Heart right ventricle (tissue), 16 donors: ENCODE results near the gene L2HGDH. TPM values are rescaled to one million over a fixed set of nuclear protein-coding genes. Genes with fewer than 3 reads are reported as not detected.
A peak's percentile ranks its signal among the peaks of the same experiment; 100 is the strongest.

Experiments used
- ATAC-seq, 8 donors: fragments of 200-7000 bp; cut with Tn5 transposase; one replicate each; pipeline ENCODE4 v1.9.1; 2020; ENCODE audit warnings: mild to moderate bottlenecking in 8 of 8, moderate library complexity in 8 of 8, moderate number of reproducible peaks in 1 of 8
- DNase-seq, 2 donors: peaks; one replicate each; pipeline ENCODE4 v3.0.0-alpha.2; 2020
- H3K27ac ChIP-seq, 10 donors: fragments of 200-600 bp; sonication (generic) in 2 of 10; one replicate each; pipeline versions ENCODE4 v1.5.0 to v1.8.0; 2020 to 2022; ENCODE audit warnings: mild to moderate bottlenecking in 3 of 10
- H3K27me3 ChIP-seq, 7 donors: fragments of 200-600 bp; one replicate each; pipeline ENCODE4 v1.8.0; 2021 to 2022; ENCODE audit warnings: mild to moderate bottlenecking in 2 of 7
- H3K36me3 ChIP-seq, 9 donors: fragments of 200-600 bp; sonication (generic) in 1 of 9; one replicate each; pipeline versions ENCODE4 v1.5.0 to v1.8.0; 2020 to 2022; ENCODE audit warnings: mild to moderate bottlenecking in 2 of 9
- H3K4me1 ChIP-seq, 9 donors: fragments of 200-600 bp; sonication (generic) in 1 of 9; one replicate each; pipeline versions ENCODE4 v1.5.0 to v1.8.0; 2020 to 2022; ENCODE audit warnings: mild to moderate bottlenecking in 4 of 9
- H3K4me3 ChIP-seq, 10 donors: fragments of 200-600 bp; sonication (generic) in 2 of 10; one replicate each; pipeline versions ENCODE4 v1.5.0 to v1.8.0; 2020 to 2022; ENCODE audit warnings: mild to moderate bottlenecking in 7 of 10, moderate library complexity in 2 of 10
- H3K9me3 ChIP-seq, 11 donors: fragments of 200-600 bp in 10 of 11; sonication (generic) in 2 of 11; one replicate each; pipeline versions ENCODE4 v1.5.0 to v1.8.0; 2013 to 2022; ENCODE audit warnings: mild to moderate bottlenecking in 2 of 11, control low read depth in 1 of 11, moderate library complexity in 1 of 11
- WGBS, 2 donors: extraction: QIAGEN DNeasy Blood & Tissue Kit; methylation state at CpG; one replicate each; pipeline ENCODE4 v1.1.7; 2013; ENCODE audit warnings: inconsistent platforms in 1 of 2; 5-methylcytosine and 5-hydroxymethylcytosine counted together
- intact Hi-C, 10 donors: fragments of 100-400 bp; cut with DNase I; formaldehyde crosslinking; loops; one replicate each; pipeline versions ENCODE4 v1.11.1 to v1.14.2; 2022
- polyA plus RNA-seq, 2 donors: library from polyadenylated mRNA; stranded (reverse); fragments of 200-250 nt; gene quantifications; one replicate each; pipeline ENCODE4 v1.2.3, GENCODE V29; 2013
- total RNA-seq, 10 donors: library from RNA; stranded (reverse); fragmentation: NEBNext Ultra II Directional in 3 of 10; extraction: Animal tissue kit (Norgen Biotek cat#: 25700) in 3 of 10; gene quantifications; one replicate each; pipeline versions ENCODE4 v1.2.1 to v1.2.4, GENCODE V29; 2021 to 2023
- TF ChIP-seq, protein P1 (sequence below), 9 donors: fragments of 200-600 bp; sonication (generic) in 2 of 9; IDR thresholded peaks; one replicate each; pipeline versions ENCODE4 v1.5.0 to v1.8.0; 2021 to 2022; ENCODE audit warnings: antibody characterized with exemption in 9 of 9, mild to moderate bottlenecking in 5 of 9, moderate library complexity in 1 of 9
- donor health status: Arrhythmogenic right ventricular cardiomyopathy.
- donor health status: ischemic (EF 13 %, LVEDD 7.1; RV severe dilation, severe dysfunction).
- donor health status: healthy with polysubstance abuse.
- donor health status: DM: no; HTN: yes; CAD: no.
- donor health status: DM: no; HTN: no; CAD: no.
- donor health status: ischemic (EF 25% LVEDD 6.9; RV normal size, moderate dysfunction).
- donor health status: ischemic (EF 25% LVEDD 5.7; RV mildly dilated, moderate dysfunction).
- donor health status: healthy.
- donor health status: DM: yes; HTN: yes; CAD: no.
- donor health status: Ischemic cardiomyopathy.
- donor health status: ischemic (EF 35%, LVEDD 5.7; RV mildly dilated, moderate dysfunction).
- donor health status: nonischemic (EF 11% LVEDD 7.7; RV severe dilation, severe dysfunction).
- donor health status: DM: yes; HTN: yes; CAD: no.
- donor health status: PGD.
- donor health status: ischemic (EF 29% LVEDD 5.4; RV normal size, mild dysfunction).
- donor health status: nonischemic (EF 23%, LVEDD 6.1; RV moderate dilation, normal function).

The L2HGDH gene
- total and polyA plus RNA-seq, 12 donors, result 1.9 to 15.5 (median 11.6) TPM

DNA sequence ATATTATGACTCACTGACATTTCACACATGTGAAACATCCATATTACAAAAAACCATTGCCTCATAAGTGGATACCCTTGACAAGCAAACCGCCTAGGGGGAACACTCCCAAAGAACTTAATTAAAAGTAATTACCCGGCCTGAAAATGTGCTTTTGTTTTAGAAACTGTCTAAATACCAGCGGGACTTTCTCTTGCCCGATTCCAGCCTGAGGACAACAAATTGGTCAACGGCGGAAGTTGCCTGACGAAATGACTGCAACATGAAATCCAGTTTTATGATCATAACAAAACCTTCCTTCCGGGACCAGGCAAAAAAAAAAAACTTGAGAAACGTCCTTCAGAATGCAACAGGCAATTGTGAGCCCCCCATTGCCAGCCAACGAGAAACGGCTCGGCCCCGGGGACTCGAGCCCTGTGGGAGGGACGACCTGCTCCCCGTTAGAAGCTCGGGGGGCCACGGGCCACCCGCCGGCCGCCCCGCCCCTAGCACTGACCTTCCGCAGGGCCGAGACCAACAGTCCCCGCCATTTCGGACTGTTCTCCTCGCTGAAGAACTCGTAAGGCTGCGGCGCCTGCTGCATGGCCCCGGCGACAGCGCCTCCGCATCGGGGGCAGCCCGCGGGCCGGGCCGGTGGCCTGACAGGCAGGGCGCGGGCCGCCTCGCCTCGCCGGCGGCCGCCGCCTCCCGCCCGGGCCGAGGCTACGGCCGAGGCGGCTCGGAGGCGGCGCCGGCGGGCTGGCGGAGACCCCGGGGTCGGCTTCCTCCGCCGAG lies 81.1 kb downstream of the L2HGDH start:
- H3K27me3 ChIP-seq, result no peaks in the 10 kb centered on the region
- TF ChIP-seq, protein P1, sequence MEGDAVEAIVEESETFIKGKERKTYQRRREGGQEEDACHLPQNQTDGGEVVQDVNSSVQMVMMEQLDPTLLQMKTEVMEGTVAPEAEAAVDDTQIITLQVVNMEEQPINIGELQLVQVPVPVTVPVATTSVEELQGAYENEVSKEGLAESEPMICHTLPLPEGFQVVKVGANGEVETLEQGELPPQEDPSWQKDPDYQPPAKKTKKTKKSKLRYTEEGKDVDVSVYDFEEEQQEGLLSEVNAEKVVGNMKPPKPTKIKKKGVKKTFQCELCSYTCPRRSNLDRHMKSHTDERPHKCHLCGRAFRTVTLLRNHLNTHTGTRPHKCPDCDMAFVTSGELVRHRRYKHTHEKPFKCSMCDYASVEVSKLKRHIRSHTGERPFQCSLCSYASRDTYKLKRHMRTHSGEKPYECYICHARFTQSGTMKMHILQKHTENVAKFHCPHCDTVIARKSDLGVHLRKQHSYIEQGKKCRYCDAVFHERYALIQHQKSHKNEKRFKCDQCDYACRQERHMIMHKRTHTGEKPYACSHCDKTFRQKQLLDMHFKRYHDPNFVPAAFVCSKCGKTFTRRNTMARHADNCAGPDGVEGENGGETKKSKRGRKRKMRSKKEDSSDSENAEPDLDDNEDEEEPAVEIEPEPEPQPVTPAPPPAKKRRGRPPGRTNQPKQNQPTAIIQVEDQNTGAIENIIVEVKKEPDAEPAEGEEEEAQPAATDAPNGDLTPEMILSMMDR (IDR thresholded peaks at IDR 0.05), result no peak
- peak; percentile 64 to 67 for DNase-seq
- peak in 7 of 8 donors; percentile 17 to 63 (median 41) for ATAC-seq
- no peaks in the 10 kb centered on the region for H3K36me3 ChIP-seq
- peak overlapping the region; percentile 66 to 89 (median 83) for H3K4me3 ChIP-seq
- H3K27ac ChIP-seq, result peak overlapping the region; percentile 93 to 99 (median 97)
- intact Hi-C loops, result loop anchor here in 2 of 10 donors (5.0 kb wide), 2 partner anchors 81 to 301 kb away; partner anchors contain the start of genes DMAC2L (in 1 of the 2), L2HGDH (in 1 of the 2) and MAP4K5 (in 1 of the 2)
- H3K9me3 ChIP-seq, result no peaks in the 10 kb centered on the region
- peaks cover 9 to 61% (median 48%) of the 10 kb centered on the region in 9 donors for H3K4me1 ChIP-seq
- 0% methylated on average over 58 to 64 of the region's 64 CpGs for WGBS, 2 donors

- peak overlapping the region; percentile 93 to 99 (median 97) for H3K27ac ChIP-seq
- DNase-seq (no peak), ATAC-seq (no peak)
- H3K4me1 ChIP-seq, result peaks cover 9 to 67% (median 53%) of the 10 kb centered on the region in 9 donors
- H3K4me3 ChIP-seq, result peak overlapping the region; percentile 66 to 89 (median 83)
- no peaks in the 10 kb centered on the region for H3K36me3 ChIP-seq
- TF ChIP-seq, protein P1 (IDR thresholded peaks at IDR 0.05), result no peak
- no peaks in the 10 kb centered on the region for H3K27me3 ChIP-seq
- 3% methylated on average over 6 of the region's 6 CpGs for WGBS, 2 donors
- no peaks in the 10 kb centered on the region for H3K9me3 ChIP-seq
- intact Hi-C loops, result loop anchor here in 2 of 10 donors (5.0 kb wide), 2 partner anchors 82 to 302 kb away; partner anchors contain the start of genes DMAC2L (in 1 of the 2), L2HGDH (in 1 of the 2) and MAP4K5 (in 1 of the 2)
Observed at GRCh38 chr14:50230401-50230700, 81.7 kb downstream of the L2HGDH start.

- Histone ChIP-seq H3K27ac (peak overlapping the region in 8 of 10 donors; percentile 93 to 99 (median 97)), H3K27me3 (no peaks in the 10 kb centered on the region), H3K9me3 (no peaks in the 10 kb centered on the region), H3K36me3 (no peaks in the 10 kb centered on the region), H3K4me3 (peak overlapping the region; percentile 66 to 89 (median 83)), H3K4me1 (peaks cover 9 to 73% (median 60%) of the 10 kb centered on the region in 9 donors)
- intact Hi-C loops, result loop anchor here in 2 of 10 donors (5.0 kb wide), 3 partner anchors 83 to 367 kb away; partner anchors contain the start of genes DMAC2L (in 1 of the 2), L2HGDH (in 1 of the 2) and MAP4K5 (in 1 of the 2)
- WGBS, 2 donors, result 31 to 33% methylated on average over 2 of the region's 2 CpGs
- no peak for DNase-seq
- TF ChIP-seq, protein P1 (IDR thresholded peaks at IDR 0.05), result no peak
- no peak for ATAC-seq
Observed at GRCh38 chr14:50229681-50230080, 82.3 kb downstream of the L2HGDH start.

- TF ChIP-seq, protein P1 (IDR thresholded peaks at IDR 0.05), result no peak
- no peaks in the 10 kb centered on the region for H3K27me3 ChIP-seq
- DNase-seq (no peak), ATAC-seq (no peak)
- WGBS, 2 donors, result 97 to 99% methylated on average over 2 of the region's 2 CpGs
- no peak overlapping the region for H3K4me3 ChIP-seq
- no peaks in the 10 kb centered on the region for H3K9me3 ChIP-seq
- no peak overlapping the region for H3K27ac ChIP-seq
- H3K4me1 ChIP-seq, result peaks cover 9 to 74% (median 64%) of the 10 kb centered on the region in 9 donors
- peaks cover 0 to 4% (median 0%) of the 10 kb centered on the region in 9 donors for H3K36me3 ChIP-seq
- intact Hi-C loops, result loop anchor here in 1 of 10 donors (5.0 kb wide), 1 partner anchor 366 kb away; no protein-coding TSS in a partner anchor
Observed at GRCh38 chr14:50228313-50228712, 83.7 kb downstream of the L2HGDH start.
